22Rv1 (cell line): ENCODE measurements around the gene XRCC3.

ENCODE experiments used
- CTCF ChIP-seq: fragments of 450-650 bp; IDR thresholded peaks from 2 replicates; pipeline ENCODE4 v1.5.1; 2017; ENCODE audit warnings: mild to moderate bottlenecking
- ZFX ChIP-seq: fragments of 450-650 bp; IDR thresholded peaks from 2 replicates; pipeline ENCODE4 v1.6.1; 2017; ENCODE audit warnings: antibody characterized with exemption, borderline replicate concordance

GRCh38 chr14:103727313-103727980 lies 12.2 kb upstream of the XRCC3 start:
- TF ChIP-seq CTCF (peak; percentile 79), ZFX (no peak)
